HG02623 (cell line): Measurements from ENCODE around the gene PACS1.

Experiments
- ATAC-seq: cut with Tn5 transposase; IDR thresholded peaks from one replicate; pipeline ENCODE4 v1.9.1; 2021; ENCODE audit warnings: moderate library complexity; ENCODE audit not compliant: unreplicated experiment

Gene PACS1

GRCh38 chr11:66284526-66285078 is 214.5 kb downstream of the PACS1 start:
- no peak for ATAC-seq

- ATAC-seq = no peak
Measured at GRCh38 chr11:66285250-66285947, 215.3 kb downstream of the PACS1 start.

GRCh38 chr11:66286699-66287098 is 216.6 kb downstream of the PACS1 start:
- ATAC-seq = no peak

- ATAC-seq = no peak
Measured at GRCh38 chr11:66287211-66287888, 217.3 kb downstream of the PACS1 start.

GRCh38 chr11:66287889-66288670 is 218.0 kb downstream of the PACS1 start:
- ATAC-seq = no peak

- peak; percentile 89 for ATAC-seq
Measured at GRCh38 chr11:66288671-66289547, 218.8 kb downstream of the PACS1 start, which contains the start of gene YIF1A. YIF1A (minus strand) TSS chr11:66289143; CDS start chr11:66288985, 158 bp downstream.

- ATAC-seq = peak; percentile 28
Measured at GRCh38 chr11:66289548-66290329, 219.7 kb downstream of the PACS1 start.

- no peak for ATAC-seq
Measured at GRCh38 chr11:66290330-66290621, 220.2 kb downstream of the PACS1 start.

GRCh38 chr11:66291303-66291705 is 221.2 kb downstream of the PACS1 start:
- no peak for ATAC-seq

GRCh38 chr11:66291706-66292542 is 221.9 kb downstream of the PACS1 start, which contains the start of gene TMEM151A:
TMEM151A (plus strand) TSS chr11:66291894; CDS start chr11:66292014, 120 bp downstream.
- no peak for ATAC-seq

- no peak for ATAC-seq
Measured at GRCh38 chr11:66292543-66293332, 222.7 kb downstream of the PACS1 start.

- ATAC-seq = no peak
Measured at GRCh38 chr11:66293352-66293751, 223.3 kb downstream of the PACS1 start.

- ATAC-seq = no peak
Measured at GRCh38 chr11:66293777-66294625, 223.9 kb downstream of the PACS1 start.
